ENCODE measurements around the gene TPI1. TPM values are rescaled to one million over a fixed set of nuclear protein-coding genes. Genes with fewer than 3 reads are reported as not detected.
"Not testable (repeated sequence)": the region's sequence is repeated elsewhere in the genome, so short reads cannot be mapped to it uniquely, and the experiment has no call there.

The TPI1 gene
- total RNA-seq, 1 donor from 2014 or later: 306 TPM

GRCh38 chr12:6871052-6871957 is 4.0 kb downstream of the TPI1 start:
- POLR2A ChIA-PET: interaction anchor here (0.6 to 11.1 kb wide), 12 partner anchors 18 to 182 kb away, joined by 3 to 190 read pairs (median 18); partner anchors contain the start of genes C12orf57, CDCA3, ENO2 and LRRC23

GRCh38 chr12:6872073-6873048 is 5.0 kb downstream of the TPI1 start:
- H3K4me1 Mint-ChIP-seq: peaks cover 42% of the 10 kb centered on the region
- TF ChIP-seq CTCF (IDR thresholded peaks at IDR 0.05): no peak
- peaks cover 37% of the 10 kb centered on the region for H3K36me3 Mint-ChIP-seq (ENCODE audit: low read depth)
- peak overlapping the region; percentile 88 for H3K4me3 Mint-ChIP-seq
- DNase-seq (peak; percentile 89), ATAC-seq (ENCODE audit: low read depth) (peak; percentile 33)
- H3K27me3 Mint-ChIP-seq: no peaks in the 10 kb centered on the region
- ChIA-PET POLR2A (interaction anchor here (0.5 to 11.1 kb wide), 40 partner anchors 9 to 380 kb away, joined by 3 to 190 read pairs (median 5); partner anchors contain the start of genes C12orf57, C1RL, CDCA3 and COPS7A), CTCF (interaction anchor here (0.6 to 3.3 kb wide), 27 partner anchors 10 to 316 kb away, joined by 3 to 52 read pairs (median 5); partner anchors contain the start of genes C12orf57, C1RL, CDCA3 and LRRC23)
- intact Hi-C loops (cut with micrococcal nuclease): loop anchor here (1.0 kb wide), 13 partner anchors 19 to 317 kb away; partner anchors contain the start of genes C1RL, CHD4, EMG1 and ENO2
- H3K9me3 Mint-ChIP-seq: no peaks in the 10 kb centered on the region
- H3K27ac Mint-ChIP-seq: peak overlapping the region; percentile 85

More at GRCh38 chr12:6871052-6871957, 4.0 kb downstream of the TPI1 start:
- peaks cover 52% of the 10 kb centered on the region for H3K4me1 Mint-ChIP-seq
- intact Hi-C loops (cut with micrococcal nuclease): no loop called here
- no peaks in the 10 kb centered on the region for H3K9me3 Mint-ChIP-seq
- H3K4me3 Mint-ChIP-seq: peak overlapping the region; percentile 88
- no peak for DNase-seq
- H3K27ac Mint-ChIP-seq: peak overlapping the region; percentile 25
- no peaks in the 10 kb centered on the region for H3K27me3 Mint-ChIP-seq
- CTCF ChIA-PET: interaction anchor here (1.0 to 3.3 kb wide), 10 partner anchors 11 to 238 kb away, joined by 3 to 52 read pairs (median 12); partner anchors contain the start of genes C12orf57, C1RL, CDCA3 and LRRC23
- no peak for ATAC-seq (ENCODE audit: low read depth)
- no peak for TF ChIP-seq CTCF (IDR thresholded peaks at IDR 0.05)
- H3K36me3 Mint-ChIP-seq (ENCODE audit: low read depth): peaks cover 39% of the 10 kb centered on the region

GRCh38 chr12:6873094-6874014 is 6.0 kb downstream of the TPI1 start, which contains the start of gene SPSB2:
TSS of gene SPSB2 (minus strand) at chr12:6873303. CDS start at chr12:6872901, 402 bp downstream.
- CTCF ChIA-PET: interaction anchor here (0.6 to 3.3 kb wide), 25 partner anchors 9 to 315 kb away, joined by 3 to 52 read pairs (median 5); partner anchors contain the start of genes C12orf57, C1RL, CDCA3 and LRRC23
- H3K27me3 Mint-ChIP-seq: no peaks in the 10 kb centered on the region
- no peak for TF ChIP-seq CTCF (IDR thresholded peaks at IDR 0.05)
- peaks cover 37% of the 10 kb centered on the region for H3K36me3 Mint-ChIP-seq (ENCODE audit: low read depth)
- peak; percentile 100 for DNase-seq
- intact Hi-C loops (cut with micrococcal nuclease): loop anchor here (1.0 kb wide), 13 partner anchors 18 to 316 kb away; partner anchors contain the start of genes C1RL, CHD4, EMG1 and ENO2
- H3K4me3 Mint-ChIP-seq: peak within 1 kb of the TSS; percentile 88
- peaks cover 37% of the 10 kb centered on the region for H3K4me1 Mint-ChIP-seq
- H3K9me3 Mint-ChIP-seq: no peaks in the 10 kb centered on the region
- ATAC-seq (ENCODE audit: low read depth): peak; percentile 88
- peak within 1 kb of the TSS; percentile 85 for H3K27ac Mint-ChIP-seq
- POLR2A ChIA-PET: interaction anchor here (0.5 to 11.1 kb wide), 37 partner anchors 8 to 381 kb away, joined by 3 to 190 read pairs (median 5); partner anchors contain the start of genes C12orf57, C1RL, CDCA3 and COPS7A

- DNase-seq; ATAC-seq (ENCODE audit: low read depth); H3K9me3 Mint-ChIP-seq; H3K27me3 Mint-ChIP-seq; intact Hi-C loops (cut with micrococcal nuclease): not testable (repeated sequence)
- ChIA-PET POLR2A (interaction anchor here (0.7 to 11.1 kb wide), 9 partner anchors 18 to 238 kb away, joined by 3 to 190 read pairs (median 23); partner anchors contain the start of genes C12orf57, CDCA3, COPS7A and LPAR5), CTCF (interaction anchor here (1.1 to 3.3 kb wide), 4 partner anchors 22 to 120 kb away, joined by 3 to 22 read pairs (median 7); partner anchors contain the start of genes CDCA3 and USP5)
- Mint-ChIP-seq H3K27ac (peak overlapping the region; percentile 80), H3K36me3 (ENCODE audit: low read depth) (peaks cover 37% of the 10 kb centered on the region), H3K4me1 (peaks cover 30% of the 10 kb centered on the region), H3K4me3 (peak overlapping the region; percentile 88)
These were observed 6.7 kb downstream of the TPI1 start for GRCh38 chr12:6874015-6874368.

- DNase-seq; H3K27me3 Mint-ChIP-seq; CTCF ChIA-PET; H3K4me1 Mint-ChIP-seq; H3K27ac Mint-ChIP-seq; H3K4me3 Mint-ChIP-seq; H3K36me3 Mint-ChIP-seq (ENCODE audit: low read depth); ATAC-seq (ENCODE audit: low read depth); intact Hi-C loops (cut with micrococcal nuclease); H3K9me3 Mint-ChIP-seq: not testable (repeated sequence)
- POLR2A ChIA-PET: interaction anchor here (0.6 to 0.8 kb wide), 2 partner anchors 82 to 252 kb away, joined by 3 to 5 read pairs; no protein-coding TSS in a partner anchor
These were observed 12.5 kb downstream of the TPI1 start for GRCh38 chr12:6879824-6880223.
